Activated CD8-positive, alpha-beta memory T cell treated with anti-CD3 and anti-CD28 coated beads, Interleukin-2, amount 50 U/mL, for 4 hours (primary cell): ENCODE results near the gene GRIK3.

Experiments used
- DNase-seq: peaks from one replicate; pipeline ENCODE4 v3.0.0-alpha.2; 2020

GRIK3 gene

DNA sequence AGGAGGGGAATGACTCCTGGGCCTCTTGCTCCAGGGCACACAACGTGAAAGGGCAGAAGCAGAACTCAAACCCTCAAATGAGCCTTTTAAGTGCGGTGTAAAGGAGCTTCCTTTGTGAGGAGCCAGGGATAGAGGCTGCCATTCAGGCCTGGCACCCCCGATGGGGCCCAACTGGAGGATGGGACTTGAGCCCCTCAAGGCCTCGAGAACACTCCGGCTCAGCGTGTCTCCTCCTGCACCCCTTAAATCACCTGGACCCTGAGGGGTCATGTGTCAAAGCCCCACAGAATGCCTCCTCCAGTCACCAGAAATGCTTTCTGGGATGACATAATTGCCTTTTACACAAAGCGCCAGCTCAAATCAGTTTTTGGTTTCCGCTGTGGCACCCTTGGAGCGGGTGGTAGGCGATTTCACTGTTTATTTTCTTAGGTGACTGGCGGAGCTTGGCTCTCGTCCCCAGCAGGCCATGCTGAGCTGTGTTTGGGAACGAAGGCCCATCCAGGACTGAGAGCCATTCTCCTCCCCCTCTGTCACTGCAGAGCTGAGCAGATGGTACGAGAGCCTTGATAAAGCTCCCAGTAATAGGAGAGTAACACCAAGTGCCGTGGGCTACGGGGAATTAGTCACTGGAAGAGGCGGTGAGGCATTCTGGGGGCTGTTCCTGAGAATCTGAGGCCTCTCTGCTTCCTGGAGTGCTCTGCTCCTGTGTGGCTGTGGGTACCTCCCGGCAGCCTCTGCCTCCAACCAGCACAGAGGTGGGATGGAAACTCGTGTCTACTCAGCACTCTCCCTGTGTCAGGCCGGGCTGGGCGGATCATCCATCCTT is 163.0 kb downstream of the GRIK3 start:
- no peak for DNase-seq

DNA sequence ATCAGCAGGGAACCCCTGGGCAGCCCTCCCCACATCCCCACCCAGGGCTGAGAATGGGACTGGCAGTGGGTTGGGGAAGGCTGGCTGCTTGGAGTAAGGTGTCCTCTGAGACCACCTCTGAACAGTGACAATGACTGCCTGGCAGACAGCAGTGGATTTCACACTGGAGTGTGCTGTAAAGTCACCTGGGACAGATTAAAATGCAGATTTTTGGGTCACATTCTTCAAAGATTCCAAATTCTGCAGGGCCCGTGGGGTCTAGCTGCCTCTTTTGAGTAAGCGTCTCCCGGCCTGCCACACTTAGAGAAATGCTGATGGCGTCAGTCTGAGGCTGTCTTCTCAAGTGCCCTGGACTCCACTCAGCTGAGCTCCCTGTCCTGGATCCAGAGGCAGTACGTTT is 164.5 kb downstream of the GRIK3 start:
- DNase-seq: no peak

DNA sequence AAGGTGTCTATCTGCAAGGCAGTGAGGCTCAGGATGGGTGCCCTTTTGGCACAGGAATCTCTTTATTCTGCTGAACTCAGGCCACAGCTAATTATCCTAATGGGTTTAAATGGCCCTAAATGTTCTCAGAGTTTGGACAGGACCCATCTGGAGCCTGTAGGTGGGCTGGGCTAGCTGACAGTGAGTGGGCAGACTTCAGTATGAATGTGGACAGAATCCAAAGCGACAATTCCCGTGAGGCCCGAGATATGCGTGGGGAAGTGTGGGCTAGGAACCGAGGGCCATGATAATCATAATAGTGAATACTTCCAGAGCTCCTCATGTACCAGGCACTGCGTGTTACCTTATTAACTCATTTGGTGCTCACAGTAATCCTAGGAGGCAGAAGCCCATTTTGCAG is 165.3 kb downstream of the GRIK3 start:
- no peak for DNase-seq

DNA sequence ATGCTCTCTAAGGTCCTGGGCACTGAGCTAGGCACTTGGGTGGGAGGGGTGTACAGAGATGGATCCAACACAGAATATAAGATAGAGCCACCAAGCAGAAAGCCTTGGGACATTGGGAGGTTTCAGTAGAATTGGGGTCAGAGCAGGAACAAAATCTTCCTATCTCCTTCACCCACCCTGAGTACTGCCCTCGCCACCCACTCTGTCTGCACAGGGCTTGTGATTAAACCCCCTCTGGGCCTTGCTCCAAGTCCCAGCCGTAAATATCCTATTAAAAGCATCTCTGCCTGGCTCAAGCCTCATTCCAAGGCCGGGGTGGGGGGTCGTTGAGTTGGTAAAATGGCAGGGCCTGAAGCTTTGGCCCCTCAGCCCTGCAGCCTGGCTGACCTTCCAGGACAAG is 166.7 kb downstream of the GRIK3 start:
- no peak for DNase-seq

DNA sequence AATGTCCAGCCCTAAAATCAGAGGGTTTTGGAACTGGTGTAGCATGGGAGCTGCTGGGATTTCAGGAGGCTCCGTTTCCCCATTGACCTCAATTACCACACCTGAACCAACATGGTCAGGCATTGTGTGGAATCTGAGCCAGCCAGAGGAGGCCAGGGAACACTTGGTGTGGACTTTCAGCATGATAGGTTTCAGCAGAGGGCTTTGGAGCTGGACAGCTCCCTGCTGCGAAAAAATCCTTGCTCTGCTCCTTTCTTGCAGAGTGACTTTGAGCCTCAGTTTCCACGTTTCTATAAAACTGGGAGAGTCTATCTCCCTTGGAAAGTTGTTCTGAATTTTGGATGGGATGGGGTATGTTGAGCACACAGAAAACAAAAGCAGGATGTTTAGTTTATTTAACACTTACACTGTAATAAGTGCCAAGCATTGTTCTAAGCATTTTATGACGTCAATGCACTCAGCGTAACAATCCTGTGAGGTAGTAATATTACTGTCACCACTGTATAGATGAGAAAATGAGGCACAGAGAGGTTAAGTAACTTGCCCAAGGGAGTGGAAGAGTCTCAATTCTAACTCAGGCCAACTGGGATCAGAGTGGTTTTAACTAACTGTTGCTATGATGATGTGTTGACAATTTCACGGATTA is 168.0 kb downstream of the GRIK3 start:
- DNase-seq: no peak

DNA sequence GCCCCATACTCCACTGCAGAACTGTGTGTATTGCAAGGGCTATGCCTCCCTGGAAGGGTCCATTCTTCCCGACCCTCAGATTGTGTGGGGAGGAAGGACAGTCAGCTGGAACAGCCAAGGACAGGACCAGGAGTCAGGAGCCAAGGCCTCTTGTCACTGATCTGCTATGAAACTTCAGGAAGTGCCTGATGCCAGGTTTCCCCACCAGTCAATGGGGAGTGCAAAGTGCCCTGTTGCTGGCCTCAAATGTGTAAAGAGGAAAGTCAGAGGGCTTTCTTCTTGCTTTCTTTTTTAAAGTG is 168.8 kb downstream of the GRIK3 start:
- DNase-seq: no peak

DNA sequence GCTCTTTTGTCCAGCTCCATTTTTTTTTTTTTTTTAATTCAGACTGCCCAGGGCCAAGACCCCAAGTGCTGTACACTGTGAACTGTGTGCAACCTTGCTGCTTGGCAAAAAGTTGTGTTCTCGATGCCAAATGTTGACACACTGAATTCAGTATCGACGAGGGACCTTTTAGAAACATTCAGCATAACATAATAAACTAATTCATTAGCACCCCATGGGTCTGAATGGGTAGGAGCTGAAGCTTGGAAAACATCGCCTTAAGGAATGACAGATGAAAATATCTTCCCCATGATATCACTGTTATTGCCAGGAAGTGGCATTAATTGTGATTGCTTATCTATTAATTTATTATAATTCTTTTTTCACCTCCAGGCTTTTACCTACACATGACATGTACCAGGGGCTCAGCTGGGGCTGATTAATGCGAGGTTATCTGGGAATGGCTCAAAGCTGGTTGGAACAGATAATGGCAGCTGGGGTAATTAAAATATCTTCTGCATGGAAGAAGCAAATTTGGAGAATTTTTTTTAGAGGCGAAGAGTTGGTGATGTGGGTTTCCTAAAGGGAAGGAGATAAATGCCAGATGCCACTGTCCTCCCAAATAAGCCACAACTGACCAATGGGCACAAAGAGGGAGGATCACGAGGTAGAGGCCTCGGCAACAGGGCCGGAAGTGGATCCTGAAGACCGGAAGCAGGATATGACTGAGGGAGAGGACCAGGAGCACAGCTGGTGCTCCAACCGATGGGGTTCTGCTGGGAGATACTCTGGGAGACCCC is 169.3 kb downstream of the GRIK3 start:
- no peak for DNase-seq

DNA sequence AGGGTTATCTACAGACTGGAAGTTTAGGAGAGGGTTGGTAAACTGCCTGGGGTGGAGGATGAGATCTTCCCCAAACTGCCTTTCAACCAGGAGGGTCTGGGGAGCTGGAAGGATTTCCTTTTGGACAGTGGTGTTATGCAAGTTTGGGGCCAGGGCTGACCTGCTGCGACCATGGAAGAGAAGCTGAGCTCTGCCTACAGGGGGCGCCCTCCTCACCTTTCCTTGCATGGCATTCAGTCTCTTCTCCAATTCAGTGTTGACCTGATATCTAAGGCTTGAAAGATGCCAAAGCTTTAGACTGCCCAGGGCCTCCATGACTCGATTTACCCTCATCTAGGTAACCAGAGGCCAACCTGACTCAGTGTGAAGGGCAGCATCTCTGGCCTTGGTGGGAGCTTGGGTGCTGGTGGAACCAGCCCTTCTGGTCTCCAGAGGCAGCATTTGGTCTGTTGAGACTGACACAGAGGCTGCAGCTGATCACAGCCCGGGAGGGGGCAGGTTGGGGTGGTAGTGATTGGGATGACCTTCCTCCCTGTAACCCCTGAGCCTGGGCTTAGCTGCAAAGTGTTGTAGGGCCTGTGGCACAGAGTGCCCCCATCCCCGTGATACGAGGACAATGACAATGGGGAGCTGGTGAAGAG is 170.0 kb downstream of the GRIK3 start:
- DNase-seq: no peak

DNA sequence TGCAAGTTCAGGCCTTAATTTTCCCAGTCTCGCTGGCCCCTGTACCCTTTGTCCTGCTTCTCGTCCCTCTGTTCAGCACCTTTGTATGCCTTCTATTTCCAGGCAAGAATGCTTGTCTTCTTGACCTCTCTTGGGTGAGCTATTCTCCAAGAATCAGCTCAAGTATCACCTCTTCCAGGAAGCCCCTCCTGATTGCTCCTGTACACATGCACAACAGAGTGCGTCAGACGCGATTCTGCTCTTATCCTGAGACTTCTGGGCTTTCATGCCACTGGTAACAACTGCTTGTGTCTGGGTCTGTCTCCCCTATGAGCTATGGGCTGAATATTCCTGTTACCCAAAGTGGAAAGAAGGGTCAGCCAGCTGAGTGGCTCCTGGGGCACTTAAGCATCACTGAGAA is 170.8 kb downstream of the GRIK3 start:
- DNase-seq: no peak

DNA sequence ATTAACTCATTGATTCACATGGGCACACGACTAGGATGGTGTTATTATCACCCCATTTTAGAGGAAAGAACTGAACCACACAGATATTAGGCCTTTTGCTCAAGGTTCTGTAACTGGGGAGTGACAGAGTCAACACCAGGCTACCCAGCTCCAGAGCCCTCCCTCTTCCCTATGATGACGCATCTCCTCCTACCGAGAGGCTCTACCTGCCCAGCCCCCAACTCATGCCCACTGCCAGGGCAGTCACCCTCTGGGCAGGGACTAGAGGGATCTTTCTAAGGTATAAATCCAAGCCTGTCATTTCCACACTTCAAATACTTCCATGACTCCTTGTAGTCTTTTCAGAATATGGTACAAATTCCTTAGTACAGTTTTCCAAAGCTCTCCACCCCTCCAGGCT is 171.3 kb downstream of the GRIK3 start:
- no peak for DNase-seq

DNA sequence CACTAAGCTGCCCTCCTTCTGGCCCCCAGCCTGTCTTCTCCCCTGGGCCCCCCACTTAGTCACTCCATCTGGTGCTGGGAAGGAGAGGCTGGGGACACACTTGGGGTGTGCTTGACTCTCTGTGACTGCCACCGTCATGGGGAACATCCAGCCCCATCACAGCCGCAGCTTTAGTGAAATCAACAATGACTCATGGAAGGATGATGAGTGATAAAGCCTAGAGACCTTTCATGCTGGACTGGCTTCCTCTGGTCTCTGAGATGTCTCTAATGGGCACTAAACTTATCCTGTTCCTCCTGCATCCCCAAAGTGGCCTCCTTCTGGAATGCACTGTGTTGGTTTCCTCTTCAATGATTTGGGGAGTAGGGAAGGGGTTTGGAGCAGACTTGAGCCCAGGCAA is 172.9 kb downstream of the GRIK3 start:
- DNase-seq: no peak

DNA sequence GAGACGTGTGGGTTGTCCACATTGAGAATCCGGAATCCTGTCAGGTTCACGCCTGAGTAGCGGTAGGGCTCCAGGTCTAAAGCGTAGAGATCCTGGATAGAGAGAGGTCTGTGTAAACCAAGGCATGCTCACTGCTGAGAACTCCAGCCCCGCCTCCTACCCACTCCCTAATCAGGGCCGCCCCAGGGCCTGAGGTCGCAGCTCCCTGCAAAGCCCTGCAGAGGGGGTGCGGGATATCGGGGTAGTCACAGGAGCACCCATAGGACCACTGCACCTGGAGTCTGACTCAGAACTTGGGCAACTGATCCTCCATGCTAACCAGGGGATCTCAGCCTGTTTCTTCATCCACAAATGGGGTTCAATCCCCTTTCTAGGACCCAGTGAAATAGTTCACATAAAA is 174.4 kb downstream of the GRIK3 start:
- no peak for DNase-seq

DNA sequence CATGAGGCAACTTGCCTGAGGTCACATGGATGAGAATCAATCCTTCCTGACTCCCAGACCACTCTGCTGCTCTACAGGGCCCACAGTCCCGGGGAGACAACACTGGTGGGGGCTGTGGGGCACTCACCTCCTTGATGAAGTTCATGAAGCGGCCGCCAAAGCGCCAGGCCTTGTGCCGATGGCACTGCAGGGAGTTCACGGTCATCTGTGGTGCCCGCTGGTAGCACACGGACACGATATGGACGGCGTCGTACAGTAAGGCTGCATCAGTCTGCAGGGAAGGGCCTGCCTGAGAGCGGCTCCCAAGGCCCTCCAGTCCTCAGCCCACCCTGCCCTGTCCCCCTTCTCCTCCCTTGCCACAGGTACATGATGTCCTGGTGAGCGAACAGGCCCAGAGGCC is 175.3 kb downstream of the GRIK3 start:
- no peak for DNase-seq

DNA sequence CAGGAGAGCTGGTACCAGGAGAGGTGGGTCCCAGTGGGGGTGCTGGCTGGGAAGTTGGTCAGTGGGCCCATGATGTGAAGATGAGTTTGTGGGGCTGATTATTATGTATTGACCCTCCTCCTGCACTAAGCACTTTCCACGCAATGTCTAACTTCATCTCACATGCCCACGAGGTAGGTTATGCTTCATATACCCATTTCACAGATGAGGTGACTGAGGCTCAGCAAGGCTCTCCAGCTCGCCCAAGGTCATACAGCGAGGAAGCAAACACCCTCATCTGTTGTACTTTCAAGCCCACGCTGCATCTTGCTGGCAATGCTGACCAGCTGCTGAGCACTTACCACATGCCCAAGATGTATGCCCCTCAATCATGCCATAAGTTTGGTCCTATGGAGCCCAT is 175.8 kb downstream of the GRIK3 start:
- no peak for DNase-seq

DNA sequence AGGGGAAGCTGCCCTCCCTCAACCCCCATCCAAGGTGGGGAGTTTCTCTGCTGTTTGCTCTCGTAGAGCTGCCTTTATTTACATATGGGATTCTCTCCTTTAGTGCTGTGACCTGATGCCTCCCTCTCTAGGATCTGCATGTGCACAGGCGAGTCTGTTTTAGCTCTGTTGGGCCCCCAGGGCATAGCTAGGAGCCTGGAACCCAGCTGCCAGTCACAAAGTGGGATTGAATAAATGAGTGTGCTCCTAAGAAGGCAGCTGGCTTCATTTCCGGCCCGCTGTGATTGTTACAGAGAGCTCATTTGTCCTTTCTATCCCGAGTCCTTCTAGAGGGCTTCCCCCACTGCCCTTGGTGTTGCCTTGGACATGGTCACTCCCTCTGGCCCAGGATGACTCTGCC is 176.6 kb downstream of the GRIK3 start:
- DNase-seq: no peak

DNA sequence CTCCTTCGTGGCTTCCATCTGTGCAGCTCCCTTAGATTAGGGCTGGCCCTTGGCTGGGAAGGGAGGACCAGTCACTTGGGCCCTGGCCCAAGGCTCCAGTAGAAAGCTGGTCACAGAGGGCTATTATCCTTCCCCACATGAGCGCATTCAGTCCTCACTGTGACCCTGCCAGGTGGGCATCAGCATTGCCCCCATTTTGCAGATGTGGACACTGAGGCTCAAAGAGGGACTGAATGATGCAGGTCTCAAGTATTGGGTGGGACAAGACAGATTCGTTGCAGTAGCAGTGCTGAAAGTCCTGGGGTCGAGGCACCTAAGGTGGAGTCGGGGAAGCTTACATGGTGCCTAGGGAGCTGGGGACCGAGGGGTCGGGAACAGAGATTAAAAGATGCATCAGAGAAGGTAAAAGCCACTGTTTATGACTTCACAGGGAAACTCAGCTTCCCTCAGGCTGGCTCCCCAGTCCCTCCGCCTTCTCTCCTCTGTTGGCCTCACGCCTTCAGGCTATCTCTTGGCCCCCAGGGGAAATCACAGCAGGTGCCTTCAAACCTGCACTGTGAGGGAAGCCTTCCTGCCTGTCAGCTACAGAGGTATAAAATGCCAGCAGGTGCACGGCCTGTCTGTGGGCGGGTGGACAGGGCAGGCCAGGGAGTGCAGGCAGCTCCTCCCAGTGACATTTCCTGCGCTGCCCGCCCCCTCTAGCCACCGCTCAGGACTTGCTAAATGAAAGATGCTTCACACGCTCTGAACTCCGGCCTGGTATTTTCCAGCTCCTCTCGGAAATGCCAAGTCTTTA is 178.4 kb downstream of the GRIK3 start:
- DNase-seq: no peak

DNA sequence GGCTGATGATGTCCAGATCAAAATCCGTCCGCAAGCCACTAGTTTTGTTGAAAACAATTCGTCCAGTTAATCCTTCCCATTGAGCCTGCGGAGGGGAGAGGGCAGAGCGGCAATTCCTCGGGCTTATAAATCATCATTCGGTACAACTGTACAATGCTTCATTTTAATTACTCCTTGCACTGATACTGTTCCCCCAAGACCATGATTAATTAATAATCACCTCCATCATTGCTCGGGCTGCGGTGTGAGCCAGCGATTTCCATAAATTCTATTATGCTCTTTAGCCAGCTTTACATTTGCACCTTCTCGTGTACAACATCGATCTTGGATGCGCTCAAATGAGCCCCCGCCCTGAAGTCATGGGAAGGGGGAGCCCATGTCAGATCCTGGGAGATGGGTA is 180.7 kb downstream of the GRIK3 start:
- no peak for DNase-seq

DNA sequence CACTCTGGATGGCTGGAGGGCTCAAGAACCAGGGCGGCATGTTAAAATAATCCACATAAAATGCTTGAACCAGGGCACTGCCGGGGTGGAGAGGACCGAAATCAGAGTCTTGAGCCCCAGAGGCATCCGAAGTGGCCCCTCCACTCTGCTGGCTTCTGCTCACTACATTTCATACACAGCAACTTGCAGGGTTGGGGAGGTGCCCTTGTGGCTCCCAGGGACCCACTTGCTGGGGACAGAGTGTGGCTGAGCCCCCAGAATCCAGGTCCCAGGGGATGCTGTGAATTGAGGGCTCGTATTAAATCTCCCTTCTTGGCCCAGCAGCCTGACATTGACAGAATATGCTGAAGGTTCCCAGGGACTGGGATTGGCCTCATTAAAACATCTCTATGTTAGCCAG is 181.7 kb downstream of the GRIK3 start:
- DNase-seq: no peak

DNA sequence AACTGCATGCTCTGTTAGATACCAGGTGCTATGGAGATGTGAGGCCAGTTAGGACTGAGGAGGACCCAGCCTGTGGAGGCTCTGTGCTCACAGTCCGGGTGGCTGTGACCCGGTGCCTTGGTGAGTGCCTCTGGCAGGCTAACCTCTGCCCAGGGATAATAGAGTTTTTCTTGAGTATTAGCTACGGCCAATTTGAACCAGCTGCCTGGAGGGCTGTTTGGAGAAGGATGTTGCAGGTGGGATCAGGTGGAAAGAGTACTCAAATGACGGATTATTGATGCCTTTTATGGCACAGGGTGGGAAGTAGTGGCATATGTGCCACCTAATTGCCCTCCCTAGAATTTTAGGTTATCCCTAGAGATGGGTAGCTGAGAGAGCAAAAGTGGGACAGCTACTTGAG is 182.7 kb downstream of the GRIK3 start:
- DNase-seq: no peak

DNA sequence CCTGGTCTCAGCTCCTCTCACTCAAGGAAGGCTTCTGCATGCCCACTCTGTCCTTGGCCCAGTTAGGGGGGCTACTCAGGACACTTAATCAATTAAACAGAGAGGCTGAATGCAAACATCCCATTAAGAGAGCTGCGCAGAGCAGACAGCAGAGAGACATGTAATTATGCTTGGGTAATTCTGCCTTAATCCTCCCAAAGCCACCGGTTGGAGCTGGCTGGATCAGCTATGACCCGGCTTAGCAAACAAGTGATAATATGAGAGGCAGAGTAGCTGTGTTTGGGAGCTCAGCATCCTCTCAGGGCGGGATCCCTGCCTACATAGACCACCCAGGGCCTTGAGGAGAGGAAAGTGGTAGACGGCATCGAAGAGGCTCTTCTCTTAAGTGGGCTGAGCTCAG is 183.2 kb downstream of the GRIK3 start:
- no peak for DNase-seq

DNA sequence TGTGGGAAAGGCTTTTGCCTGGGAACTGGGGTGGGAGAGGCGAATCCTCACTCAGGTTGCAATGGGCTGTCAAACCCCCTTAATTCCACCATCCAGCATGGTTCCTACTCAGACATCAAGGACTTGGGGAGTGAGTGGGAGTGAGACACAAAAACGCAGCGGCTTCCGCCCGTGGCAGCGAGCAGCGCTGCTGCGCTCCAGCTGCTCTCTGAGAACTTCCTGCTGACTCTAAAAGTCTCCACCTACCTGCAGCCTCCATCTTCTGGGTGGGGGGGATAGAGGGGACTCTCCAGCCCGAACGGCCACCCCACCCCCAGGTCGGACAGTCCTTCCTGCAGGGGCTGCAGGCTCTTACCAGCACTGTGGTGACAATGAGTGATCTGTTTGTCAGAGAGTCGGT is 184.4 kb downstream of the GRIK3 start:
- DNase-seq: no peak

DNA sequence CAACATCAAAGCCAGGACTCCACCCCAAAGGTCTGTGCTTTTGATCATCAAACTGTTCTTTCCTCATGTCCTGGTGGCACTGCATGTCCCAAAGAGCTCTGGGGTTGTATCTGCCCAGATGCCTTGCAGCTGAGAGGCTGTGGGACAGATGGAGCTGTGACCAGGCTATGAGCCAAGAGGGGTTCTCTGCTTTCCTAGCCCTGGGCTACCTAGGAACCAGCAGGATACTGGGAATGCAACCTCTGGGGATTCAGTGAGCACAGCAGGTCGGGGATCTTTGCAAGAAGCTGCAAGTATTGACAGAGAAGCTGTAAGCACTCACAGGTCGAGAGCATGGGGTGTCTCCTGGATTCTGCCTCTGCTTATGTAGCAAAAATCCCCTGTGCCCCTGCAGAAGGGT is 186.6 kb downstream of the GRIK3 start:
- no peak for DNase-seq

DNA sequence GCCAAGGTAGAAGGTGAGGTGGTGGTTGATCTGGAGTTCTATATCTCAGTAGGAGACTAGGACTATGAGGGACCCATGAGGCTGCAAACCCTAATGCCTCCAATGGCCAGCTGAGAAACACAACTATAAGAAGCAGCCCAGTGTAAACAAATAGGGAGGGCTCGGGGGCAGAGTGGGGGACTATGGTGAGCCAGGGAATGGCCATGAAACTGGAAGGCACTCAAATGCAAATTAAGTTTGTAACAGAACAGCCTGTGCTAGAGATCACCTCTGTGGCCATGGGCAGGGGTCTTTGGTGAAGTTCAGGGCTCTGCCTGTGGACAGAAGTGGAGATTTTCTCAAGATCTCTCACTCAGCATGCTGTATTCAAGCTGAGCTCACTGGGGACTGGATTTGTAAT is 187.1 kb downstream of the GRIK3 start:
- no peak for DNase-seq
